KMS-11 (cell line): Measurements from ENCODE around the gene RFTN1.

ENCODE experiments used
- H2AFZ ChIP-seq: fragments of 200-600 bp; sonication (generic); 2 replicates; pipeline ENCODE4 v1.6.1; 2016; ENCODE audit warnings: antibody characterized with exemption, mixed run types, low read depth
- H3K27ac ChIP-seq: fragments of 200-600 bp; sonication (generic); 2 replicates; pipeline ENCODE4 v1.6.1; 2016; ENCODE audit warnings: mild to moderate bottlenecking, mixed run types
- H3K27me3 ChIP-seq: fragments of 200-600 bp; sonication (generic); 2 replicates; pipeline ENCODE4 v1.6.1; 2017; ENCODE audit warnings: mild to moderate bottlenecking, low read depth, mixed run types, moderate library complexity; ENCODE audit not compliant: insufficient read depth
- H3K36me3 ChIP-seq: fragments of 200-600 bp; sonication (generic); 2 replicates; pipeline ENCODE4 v1.6.1; 2017; ENCODE audit warnings: mild to moderate bottlenecking, mixed run types; ENCODE audit not compliant: insufficient read depth
- H3K4me1 ChIP-seq: fragments of 200-600 bp; sonication (generic); 2 replicates; pipeline ENCODE4 v1.6.1; 2016; ENCODE audit warnings: mild to moderate bottlenecking, low read depth, mixed run types; ENCODE audit not compliant: poor library complexity, severe bottlenecking
- H3K4me2 ChIP-seq: fragments of 200-600 bp; sonication (generic); 2 replicates; pipeline ENCODE4 v1.7.0; 2016; ENCODE audit warnings: mild to moderate bottlenecking, mixed run types
- H3K4me3 ChIP-seq: fragments of 200-600 bp; sonication (generic); IDR thresholded peaks from 2 replicates; pipeline ENCODE4 v1.6.1; 2017; ENCODE audit warnings: low read depth, low read length, mixed read lengths; ENCODE audit not compliant: insufficient read depth
- H3K79me2 ChIP-seq: fragments of 200-600 bp; sonication (generic); 2 replicates; pipeline ENCODE4 v1.6.1; 2016; ENCODE audit warnings: low read depth, mixed run types; ENCODE audit not compliant: insufficient read depth
- H3K9ac ChIP-seq: fragments of 200-600 bp; sonication (generic); 2 replicates; pipeline ENCODE4 v1.6.1; 2016; ENCODE audit warnings: mild to moderate bottlenecking, mixed run types
- H4K20me1 ChIP-seq: fragments of 200-600 bp; sonication (generic); 2 replicates; pipeline ENCODE4 v1.6.1; 2016; ENCODE audit warnings: mild to moderate bottlenecking, mixed run types; ENCODE audit not compliant: insufficient read depth
- TF ChIP-seq, protein P1 (sequence below): fragments of 200-600 bp; sonication (generic); conservative IDR thresholded peaks from 2 replicates; pipeline ENCODE4 v1.6.1; 2017; ENCODE audit warnings: low read depth, mild to moderate bottlenecking, antibody characterized with exemption, low read length, moderate library complexity, mixed read lengths

The RFTN1 gene

DNA sequence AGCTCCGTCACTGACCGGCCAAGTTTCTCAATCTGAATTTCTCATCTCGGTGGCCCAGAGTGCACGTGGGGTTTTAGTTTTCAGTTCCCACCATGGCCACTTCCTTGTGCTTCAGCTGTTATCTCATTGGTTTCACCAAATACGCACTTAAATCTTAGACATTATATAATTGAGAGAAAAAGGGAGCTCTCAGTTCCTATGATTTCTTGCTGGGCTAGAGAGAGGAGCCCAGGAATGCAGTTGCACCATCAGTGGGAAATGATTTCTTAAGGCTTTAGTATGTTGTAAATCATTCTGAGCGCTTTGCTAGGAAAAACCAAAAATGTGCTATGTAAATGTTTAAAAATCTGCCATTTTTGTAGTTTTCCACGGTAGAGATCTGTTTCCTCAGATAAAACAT is 195.3 kb downstream of the RFTN1 start:
- TF ChIP-seq, protein P1, sequence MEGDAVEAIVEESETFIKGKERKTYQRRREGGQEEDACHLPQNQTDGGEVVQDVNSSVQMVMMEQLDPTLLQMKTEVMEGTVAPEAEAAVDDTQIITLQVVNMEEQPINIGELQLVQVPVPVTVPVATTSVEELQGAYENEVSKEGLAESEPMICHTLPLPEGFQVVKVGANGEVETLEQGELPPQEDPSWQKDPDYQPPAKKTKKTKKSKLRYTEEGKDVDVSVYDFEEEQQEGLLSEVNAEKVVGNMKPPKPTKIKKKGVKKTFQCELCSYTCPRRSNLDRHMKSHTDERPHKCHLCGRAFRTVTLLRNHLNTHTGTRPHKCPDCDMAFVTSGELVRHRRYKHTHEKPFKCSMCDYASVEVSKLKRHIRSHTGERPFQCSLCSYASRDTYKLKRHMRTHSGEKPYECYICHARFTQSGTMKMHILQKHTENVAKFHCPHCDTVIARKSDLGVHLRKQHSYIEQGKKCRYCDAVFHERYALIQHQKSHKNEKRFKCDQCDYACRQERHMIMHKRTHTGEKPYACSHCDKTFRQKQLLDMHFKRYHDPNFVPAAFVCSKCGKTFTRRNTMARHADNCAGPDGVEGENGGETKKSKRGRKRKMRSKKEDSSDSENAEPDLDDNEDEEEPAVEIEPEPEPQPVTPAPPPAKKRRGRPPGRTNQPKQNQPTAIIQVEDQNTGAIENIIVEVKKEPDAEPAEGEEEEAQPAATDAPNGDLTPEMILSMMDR: no peak
- no peak overlapping the region for H3K4me2 ChIP-seq
- no peaks in the 10 kb centered on the region for H3K79me2 ChIP-seq
- no peaks in the 10 kb centered on the region for H3K4me1 ChIP-seq
- no peak overlapping the region for H3K9ac ChIP-seq
- H4K20me1 ChIP-seq: no peaks in the 10 kb centered on the region
- no peak overlapping the region for H2AFZ ChIP-seq
- H3K4me3 ChIP-seq: no peak overlapping the region
- H3K27me3 ChIP-seq: no peaks in the 10 kb centered on the region
- H3K27ac ChIP-seq: no peak overlapping the region
- H3K36me3 ChIP-seq: no peaks in the 10 kb centered on the region

DNA sequence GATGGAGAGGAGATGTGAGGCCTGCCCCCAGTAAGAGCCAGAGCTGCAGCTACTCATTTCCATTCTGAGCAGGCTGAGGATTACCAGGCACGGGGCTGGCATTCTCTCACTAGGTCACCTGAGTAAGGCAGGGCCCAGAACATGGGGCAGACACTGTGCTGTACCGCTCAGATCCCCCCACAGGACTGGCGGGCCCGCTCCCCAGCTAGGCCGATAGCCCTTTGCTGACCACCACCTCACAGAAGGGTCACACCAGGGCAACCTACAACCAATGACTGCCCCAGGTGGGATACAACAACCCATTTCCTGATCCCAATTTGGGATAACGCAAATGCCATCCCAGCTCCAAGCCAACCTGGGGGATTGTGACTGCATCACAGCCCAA is 195.9 kb downstream of the RFTN1 start:
- Histone ChIP-seq H3K4me3 (no peak overlapping the region), H3K4me1 (no peaks in the 10 kb centered on the region), H4K20me1 (no peaks in the 10 kb centered on the region), H2AFZ (no peak overlapping the region), H3K36me3 (no peaks in the 10 kb centered on the region), H3K4me2 (no peak overlapping the region), H3K27ac (no peak overlapping the region), H3K79me2 (no peaks in the 10 kb centered on the region), H3K27me3 (no peaks in the 10 kb centered on the region), H3K9ac (no peak overlapping the region)
- TF ChIP-seq, protein P1: no peak

DNA sequence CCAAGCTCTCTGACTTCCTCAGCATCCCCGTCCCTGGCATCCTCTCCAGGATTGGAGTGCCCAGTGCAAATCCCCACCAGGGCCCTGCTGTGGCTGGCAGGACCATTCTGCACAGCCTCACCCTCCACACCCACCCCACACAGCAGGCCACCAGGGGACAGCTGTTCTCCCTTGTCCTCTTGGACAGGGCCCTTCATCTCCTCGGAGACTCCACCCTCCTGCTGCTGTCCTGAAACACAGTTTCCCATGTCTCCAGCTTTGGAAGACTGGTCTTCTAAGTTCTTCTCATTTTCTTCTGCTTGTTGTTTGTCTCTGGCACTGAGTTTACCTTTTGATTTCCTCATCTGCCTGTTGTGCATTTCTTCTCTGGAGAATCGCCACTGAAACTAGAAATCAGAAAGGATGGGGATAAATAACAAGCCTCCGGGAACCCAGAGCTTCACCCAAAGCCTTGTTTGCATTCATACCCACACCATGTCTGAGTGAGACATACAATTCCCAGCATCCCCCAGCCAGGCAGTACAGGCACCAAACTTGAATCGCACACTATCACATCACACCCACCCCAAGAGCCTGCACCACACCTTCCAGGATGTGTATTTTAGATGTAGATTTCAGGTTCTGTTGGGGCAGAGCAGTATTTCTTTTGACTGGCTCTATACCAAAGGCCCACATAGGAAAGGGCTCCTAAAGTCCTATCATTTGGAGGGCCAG is 196.5 kb downstream of the RFTN1 start:
- Histone ChIP-seq H3K4me1 (no peaks in the 10 kb centered on the region), H3K4me3 (no peak overlapping the region), H4K20me1 (no peaks in the 10 kb centered on the region), H3K27me3 (no peaks in the 10 kb centered on the region), H3K4me2 (no peak overlapping the region), H3K9ac (no peak overlapping the region), H2AFZ (no peak overlapping the region), H3K27ac (no peak overlapping the region), H3K79me2 (no peaks in the 10 kb centered on the region), H3K36me3 (no peaks in the 10 kb centered on the region)
- TF ChIP-seq, protein P1: no peak

DNA sequence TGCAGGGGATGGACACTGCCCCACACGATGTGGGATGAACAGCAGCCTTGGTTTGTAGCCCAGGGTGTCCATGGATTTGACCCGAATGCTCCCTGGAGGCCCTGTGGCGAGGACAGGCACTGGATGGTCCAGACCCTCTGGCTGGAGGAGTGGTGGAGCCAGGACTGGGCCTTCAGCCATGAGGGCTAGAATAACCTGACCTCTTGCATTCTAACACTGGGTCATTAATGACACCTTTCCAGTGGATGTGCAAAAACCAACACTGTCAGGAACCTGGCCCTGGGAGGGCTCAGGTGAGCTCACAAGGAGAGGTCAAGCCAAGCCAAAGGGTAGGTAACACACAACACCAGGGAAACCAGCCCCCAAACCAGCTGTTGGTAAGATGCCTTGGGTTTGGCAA is 197.1 kb downstream of the RFTN1 start:
- TF ChIP-seq, protein P1: no peak
- no peak overlapping the region for H3K9ac ChIP-seq
- no peak overlapping the region for H3K4me3 ChIP-seq
- H3K79me2 ChIP-seq: no peaks in the 10 kb centered on the region
- H3K36me3 ChIP-seq: no peaks in the 10 kb centered on the region
- no peaks in the 10 kb centered on the region for H4K20me1 ChIP-seq
- no peak overlapping the region for H3K27ac ChIP-seq
- no peak overlapping the region for H2AFZ ChIP-seq
- H3K27me3 ChIP-seq: no peaks in the 10 kb centered on the region
- no peak overlapping the region for H3K4me2 ChIP-seq
- no peaks in the 10 kb centered on the region for H3K4me1 ChIP-seq
